ENCODE measurements around the gene KIAA1671.

DNA sequence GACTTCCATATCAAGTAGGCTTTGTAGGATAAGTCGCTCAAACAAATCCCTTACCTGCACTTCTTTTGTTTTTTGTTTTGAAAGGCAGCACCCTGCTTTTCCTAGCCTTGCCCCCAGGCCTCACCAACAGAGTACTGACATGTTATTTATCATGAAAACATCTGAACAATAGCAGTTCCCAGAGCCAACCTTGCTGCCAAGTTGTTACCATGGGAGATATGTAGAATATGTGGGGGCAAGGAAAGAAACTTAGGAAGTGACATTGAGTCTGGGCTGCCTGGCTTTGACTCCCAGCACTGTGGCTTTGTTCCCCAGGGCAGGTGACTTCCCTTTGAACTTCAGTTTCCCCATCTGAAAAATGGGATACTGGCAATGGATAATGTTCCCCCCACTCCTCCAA, 193.8 kb downstream of the KIAA1671 start:
- TF ChIP-seq, protein P1, sequence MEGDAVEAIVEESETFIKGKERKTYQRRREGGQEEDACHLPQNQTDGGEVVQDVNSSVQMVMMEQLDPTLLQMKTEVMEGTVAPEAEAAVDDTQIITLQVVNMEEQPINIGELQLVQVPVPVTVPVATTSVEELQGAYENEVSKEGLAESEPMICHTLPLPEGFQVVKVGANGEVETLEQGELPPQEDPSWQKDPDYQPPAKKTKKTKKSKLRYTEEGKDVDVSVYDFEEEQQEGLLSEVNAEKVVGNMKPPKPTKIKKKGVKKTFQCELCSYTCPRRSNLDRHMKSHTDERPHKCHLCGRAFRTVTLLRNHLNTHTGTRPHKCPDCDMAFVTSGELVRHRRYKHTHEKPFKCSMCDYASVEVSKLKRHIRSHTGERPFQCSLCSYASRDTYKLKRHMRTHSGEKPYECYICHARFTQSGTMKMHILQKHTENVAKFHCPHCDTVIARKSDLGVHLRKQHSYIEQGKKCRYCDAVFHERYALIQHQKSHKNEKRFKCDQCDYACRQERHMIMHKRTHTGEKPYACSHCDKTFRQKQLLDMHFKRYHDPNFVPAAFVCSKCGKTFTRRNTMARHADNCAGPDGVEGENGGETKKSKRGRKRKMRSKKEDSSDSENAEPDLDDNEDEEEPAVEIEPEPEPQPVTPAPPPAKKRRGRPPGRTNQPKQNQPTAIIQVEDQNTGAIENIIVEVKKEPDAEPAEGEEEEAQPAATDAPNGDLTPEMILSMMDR (IDR thresholded peaks at IDR 0.05), result no peak
- no peak for TF ChIP-seq POLR2AphosphoS5 (IDR thresholded peaks at IDR 0.05)

Measured in breast epithelium (tissue), 3 donors.